ENCODE data around the gene GRIN2A.

GRCh38 chr16:10015397-10015796, 166.8 kb downstream of the GRIN2A start:
- TF ChIP-seq CTCF (conservative IDR thresholded peaks at IDR 0.05; ENCODE audit: low read length) = no peak
- TF ChIP-seq EZH2phosphoT487 (IDR thresholded peaks at IDR 0.05; ENCODE audit: borderline replicate concordance, low read depth, low read length) = no peak

Measured in OCI-LY7 (cell line).